ENCODE measurements around the gene SEC11C.
"Not testable (repeated sequence)": the region's sequence is repeated elsewhere in the genome, so short reads cannot be mapped to it uniquely, and the experiment has no call there.

SEC11C gene

DNA sequence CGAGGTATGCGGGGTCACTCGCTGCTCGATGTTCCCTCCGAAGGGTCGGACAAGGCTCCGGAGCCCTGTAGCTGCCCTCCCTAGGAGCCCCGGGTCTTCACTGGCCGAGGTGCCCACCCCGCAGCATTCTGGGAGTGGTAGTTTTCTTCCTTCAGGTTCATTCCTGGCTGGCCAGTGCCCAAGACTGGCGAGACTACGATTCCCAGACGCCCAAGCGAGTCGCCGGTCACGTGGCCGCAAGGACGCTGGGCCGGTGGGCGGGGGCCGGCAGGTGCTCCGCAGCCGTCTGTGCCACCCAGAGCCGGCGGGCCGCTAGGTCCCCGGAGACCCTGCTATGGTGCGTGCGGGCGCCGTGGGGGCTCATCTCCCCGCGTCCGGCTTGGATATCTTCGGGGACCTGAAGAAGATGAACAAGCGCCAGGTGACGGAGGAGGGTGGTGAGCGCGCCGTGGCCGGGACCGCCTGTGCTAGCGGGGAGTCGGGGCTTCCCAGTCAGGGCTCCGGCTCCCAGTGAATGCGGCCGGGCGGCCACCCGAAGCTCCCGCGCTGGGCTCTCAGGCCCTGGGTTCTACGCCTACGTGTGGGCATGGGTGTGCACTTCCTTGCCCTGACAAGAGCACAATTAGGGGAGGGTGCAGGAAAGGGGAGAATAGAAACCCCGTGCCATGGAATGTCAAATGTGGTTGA is at the start of gene SEC11C:
SEC11C (plus strand) TSS at position 270 of the 687 bp plus-strand sequence; CDS start at position 335, 65 bp downstream.
- peak; percentile 95 for DNase-seq (ENCODE audit: low read depth in 2 of 2)

- no peak for DNase-seq (ENCODE audit: low read depth in 2 of 2)
Observed at GRCh38 chr18:59090966-59091603, 48.6 kb upstream of the SEC11C start.

DNA sequence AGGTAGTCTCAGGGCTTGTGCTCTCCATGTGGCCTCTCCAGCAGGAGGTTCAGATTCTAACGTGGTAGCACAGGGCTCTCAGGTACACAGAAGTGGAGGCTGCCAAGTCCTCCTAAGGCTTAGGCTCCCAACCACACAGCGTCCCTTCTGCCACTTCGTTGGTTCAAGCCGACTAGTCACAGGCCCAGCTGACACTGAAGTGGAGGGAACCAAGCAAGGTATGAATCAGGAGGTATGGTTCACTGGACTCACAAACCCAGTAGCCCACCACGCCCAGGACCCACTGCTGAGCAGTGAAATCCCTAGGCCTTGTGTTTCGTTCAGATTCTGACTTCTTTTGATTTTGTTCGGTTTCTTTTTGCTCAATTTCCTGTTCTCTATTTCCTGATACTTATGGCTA is 46.0 kb upstream of the SEC11C start:
- no peak for DNase-seq (ENCODE audit: low read depth in 2 of 2)

- no peak for DNase-seq (ENCODE audit: low read depth in 2 of 2)
Observed at GRCh38 chr18:59094569-59094968, 45.1 kb upstream of the SEC11C start.

- no peak for DNase-seq (ENCODE audit: low read depth in 2 of 2)
Observed at GRCh38 chr18:59096098-59096789, 43.4 kb upstream of the SEC11C start.

DNA sequence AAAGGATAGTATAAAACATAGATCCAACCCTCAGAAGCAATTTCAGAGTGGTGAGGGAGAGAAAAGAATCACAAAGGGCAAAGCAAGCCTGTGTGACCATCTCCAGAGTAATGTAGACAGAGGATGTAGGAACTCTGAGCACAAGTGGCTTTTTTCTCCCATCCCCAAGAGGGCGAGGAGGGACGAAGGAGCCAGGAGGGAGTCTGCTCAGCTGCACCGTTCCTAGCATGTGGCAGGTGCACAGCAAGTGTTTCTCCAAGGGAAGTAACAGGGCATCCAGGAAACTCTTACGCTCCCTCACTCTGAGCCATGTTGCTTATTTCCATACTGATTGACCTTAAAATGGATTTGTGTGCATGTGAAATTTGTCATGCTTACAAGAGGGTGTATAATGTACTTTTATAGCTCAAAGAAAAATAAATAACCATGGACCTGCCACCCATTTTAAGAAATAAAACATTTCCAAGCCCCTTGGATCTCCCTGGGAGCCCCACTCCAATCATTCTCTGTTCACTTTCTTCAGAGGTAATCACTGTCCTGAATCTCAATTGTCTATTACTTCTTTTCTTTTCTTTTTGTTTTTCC is 37.8 kb upstream of the SEC11C start:
- DNase-seq (ENCODE audit: low read depth in 2 of 2) = no peak

DNA sequence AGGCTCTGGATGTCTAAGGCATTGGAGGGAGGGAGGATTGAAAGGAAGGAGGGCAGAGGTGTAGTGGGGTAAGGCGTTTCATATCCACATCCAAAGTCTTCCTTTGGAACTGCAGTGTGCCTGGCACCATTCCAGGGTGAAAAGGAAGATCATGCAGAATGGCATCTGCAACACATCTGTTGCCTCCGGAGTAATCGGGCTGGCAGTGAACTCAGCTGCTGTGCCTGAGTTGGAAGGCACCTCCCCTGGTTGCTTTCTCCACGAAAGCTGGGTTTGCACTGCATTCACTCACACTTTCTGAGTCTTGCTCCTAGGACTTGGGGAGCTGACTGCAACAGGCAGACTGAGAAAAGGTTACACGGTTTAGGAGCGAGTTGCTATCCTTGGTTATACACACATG is 30.3 kb upstream of the SEC11C start:
- no peak for DNase-seq (ENCODE audit: low read depth in 2 of 2)

DNA sequence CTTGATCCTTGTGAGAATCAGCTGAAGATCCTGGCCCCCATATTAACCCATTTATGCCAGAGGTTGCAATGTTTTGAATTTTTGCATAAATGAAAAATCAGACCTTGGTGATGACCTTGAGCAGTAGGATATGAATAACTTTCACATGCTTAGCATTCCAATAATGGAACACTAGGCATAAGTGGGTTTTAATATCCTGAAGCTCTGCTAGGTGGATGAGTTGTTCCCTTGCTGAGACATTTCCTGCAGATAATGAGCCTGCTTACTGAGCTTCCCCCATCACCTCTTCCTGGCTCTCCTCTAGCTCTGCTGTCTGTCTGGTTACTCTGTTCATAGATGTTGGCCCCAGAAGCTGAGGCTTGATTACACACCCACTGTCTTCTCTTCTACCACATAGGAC is 25.5 kb upstream of the SEC11C start:
- DNase-seq (ENCODE audit: low read depth in 2 of 2) = no peak

- no peak for DNase-seq (ENCODE audit: low read depth in 2 of 2)
Observed at GRCh38 chr18:59123588-59124369, 15.9 kb upstream of the SEC11C start.

DNA sequence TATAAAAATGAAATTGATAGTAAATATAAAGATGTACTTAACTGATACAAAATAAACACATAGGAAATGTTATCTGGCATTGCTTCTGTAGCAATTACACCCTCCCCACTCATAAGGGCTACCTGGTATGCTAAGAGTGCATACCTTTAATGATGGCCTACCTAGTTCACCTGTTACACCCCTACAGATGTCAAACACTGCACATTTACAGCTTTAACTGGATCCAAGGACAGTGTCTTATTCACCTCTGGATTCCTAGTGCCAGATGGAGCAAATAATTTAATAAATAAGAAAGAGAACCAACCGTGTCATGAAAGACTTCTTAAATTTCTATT is 15.3 kb upstream of the SEC11C start:
- DNase-seq (ENCODE audit: low read depth in 2 of 2) = no peak

DNA sequence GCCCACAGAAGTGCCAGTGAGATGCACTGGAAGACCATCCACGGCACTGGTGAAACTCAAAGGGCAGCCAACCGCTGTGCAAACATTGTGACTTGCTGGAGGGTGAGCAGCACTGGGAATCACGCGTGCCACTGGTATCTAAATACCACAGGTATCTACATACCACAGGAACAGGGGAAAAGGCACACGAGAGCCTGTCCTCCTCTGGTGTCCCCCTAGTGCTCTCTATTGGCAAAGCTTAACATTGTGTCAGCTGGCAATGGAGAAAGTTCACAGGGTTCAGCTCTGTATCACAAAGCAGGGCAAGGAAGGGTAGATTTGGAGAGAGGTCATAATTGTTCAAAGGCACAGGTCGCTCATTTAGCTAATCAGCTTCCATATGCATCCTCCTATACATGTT is 12.6 kb upstream of the SEC11C start:
- no peak for DNase-seq (ENCODE audit: low read depth in 2 of 2)

DNA sequence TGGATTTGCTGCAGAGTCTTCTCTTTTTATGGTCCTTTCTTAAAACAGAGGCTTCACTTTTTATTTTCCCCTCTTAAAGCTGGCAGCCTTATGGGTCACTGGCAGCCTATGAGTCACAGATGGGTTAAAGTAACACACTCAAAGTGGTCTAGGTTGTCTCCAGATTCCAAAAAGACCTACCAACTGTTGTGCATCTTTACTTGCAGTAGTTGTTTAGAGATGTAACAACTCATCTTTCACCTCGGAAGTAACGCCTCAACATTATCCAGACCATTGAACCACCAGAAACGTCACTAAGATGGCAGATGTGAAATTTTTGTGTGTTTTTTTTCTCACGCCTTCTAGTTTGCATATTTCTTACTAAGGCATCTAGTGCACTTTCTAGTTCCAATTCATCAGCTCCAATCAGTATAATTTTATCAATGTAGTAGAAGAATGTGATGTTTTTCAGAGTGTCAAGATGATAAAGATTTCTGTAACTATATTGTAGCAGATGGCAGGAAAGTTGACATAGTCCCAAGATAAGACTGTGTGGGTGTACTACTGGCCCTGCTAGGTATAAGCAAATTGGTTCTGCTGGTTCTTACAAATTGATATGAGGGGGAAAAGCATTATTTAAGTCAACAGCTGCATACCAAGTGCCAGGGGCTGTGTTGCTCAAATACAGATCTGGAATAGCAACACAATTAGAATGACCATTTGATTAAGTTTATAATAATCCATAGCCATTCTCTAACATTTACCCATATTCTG is 9.6 kb upstream of the SEC11C start:
- no peak for DNase-seq (ENCODE audit: low read depth in 2 of 2)

- DNase-seq (ENCODE audit: low read depth in 2 of 2) = no peak
Observed at GRCh38 chr18:59132810-59133465, 6.7 kb upstream of the SEC11C start.

DNA sequence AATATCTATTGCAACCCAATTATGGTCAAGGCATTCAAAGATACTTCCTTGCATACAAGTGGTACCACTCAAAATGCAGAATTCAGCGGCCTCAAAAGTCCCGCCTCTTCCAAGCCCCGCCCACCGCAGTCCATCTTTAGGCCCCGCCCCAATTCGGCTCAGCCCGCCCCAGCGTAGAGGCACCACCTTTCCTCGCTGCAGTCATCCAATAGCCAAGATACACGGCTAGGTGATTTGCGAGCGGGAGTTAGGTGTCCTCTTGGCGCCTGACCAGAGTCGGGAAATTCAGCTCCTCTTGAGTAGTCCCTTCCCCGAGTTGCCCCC is 431 bp upstream of the SEC11C start:
- DNase-seq (ENCODE audit: low read depth in 2 of 2) = peak; percentile 82 to 89

DNA sequence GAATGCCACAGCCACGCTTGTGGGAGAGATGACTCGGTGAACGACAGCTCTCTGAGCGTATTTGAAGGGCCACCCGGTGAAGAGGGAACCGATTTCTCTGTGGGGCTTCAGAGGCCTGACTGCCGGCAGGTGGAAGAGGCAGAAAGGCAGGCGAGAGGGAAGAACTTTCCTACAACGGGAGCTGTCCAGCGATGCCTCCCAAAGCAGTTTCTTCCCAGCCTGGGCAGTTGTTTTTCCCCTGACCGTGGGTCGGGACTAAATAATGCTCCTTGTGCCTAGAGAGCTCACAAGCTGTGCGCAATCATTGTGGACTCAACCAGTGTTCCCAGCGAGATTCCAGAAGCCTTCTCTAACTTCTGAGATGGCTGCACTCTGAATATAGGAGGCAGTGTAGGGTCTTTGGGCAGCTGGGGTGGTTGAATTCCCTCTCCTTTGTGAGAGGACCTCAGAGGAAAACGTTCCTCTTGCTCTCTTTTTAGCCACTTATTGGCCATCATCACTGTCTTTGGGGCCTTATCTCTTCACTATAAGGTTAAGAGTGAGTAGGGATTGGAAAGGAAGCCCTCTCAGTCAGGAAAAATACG is 710 bp downstream of the SEC11C start:
- DNase-seq (ENCODE audit: low read depth in 2 of 2) = no peak

GRCh38 chr18:59141294-59142068 is 1.8 kb downstream of the SEC11C start:
- DNase-seq (ENCODE audit: low read depth in 2 of 2) = no peak

DNA sequence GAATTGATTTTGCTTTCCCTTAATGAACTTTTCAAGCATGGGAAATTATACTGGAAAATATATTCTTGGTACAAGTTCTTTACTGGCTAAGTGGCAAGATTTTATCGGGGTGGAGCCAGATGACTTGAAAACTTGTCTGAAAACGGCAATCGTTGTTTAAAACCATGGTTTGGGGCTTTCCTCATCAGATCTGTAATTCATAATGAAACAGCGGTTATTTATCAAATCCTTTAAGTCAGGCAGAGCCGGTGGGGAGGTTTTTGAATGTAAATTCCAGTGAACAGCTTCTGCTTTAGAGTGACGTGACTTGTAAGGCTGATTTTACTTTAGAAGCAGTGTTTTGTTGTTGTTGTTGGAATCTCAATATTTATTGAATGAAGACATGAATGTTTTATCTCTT is 2.6 kb downstream of the SEC11C start:
- no peak for DNase-seq (ENCODE audit: low read depth in 2 of 2)

DNA sequence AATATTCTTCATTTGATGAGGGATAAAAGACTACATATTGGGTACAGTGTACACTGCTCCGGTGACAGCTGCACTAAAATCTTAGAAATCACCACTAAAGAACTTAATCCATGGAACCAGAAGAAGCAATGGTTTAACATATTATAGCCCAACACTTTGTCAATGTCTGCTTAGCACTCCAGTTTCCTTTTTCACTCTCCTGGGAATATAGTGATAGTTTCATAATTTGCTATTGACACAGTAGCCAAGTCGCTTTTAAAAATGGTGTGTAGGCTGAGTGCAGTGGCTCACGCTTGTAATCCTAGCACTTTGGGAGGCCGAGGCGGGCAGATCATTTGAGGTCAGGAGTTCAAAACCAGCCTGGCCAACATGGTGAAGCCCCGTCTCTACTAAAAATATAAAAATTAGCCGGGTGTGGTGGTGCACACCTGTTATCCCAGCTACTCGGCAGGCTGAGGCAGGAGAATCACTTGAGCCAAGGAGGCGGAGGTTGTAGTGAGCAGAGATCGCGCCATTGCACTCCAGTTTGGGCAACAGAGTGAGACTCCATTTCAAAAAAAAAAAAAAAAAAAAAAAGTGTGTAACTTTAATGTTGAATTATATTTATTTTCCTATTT is 3.2 kb downstream of the SEC11C start:
- not testable (repeated sequence) for DNase-seq (ENCODE audit: low read depth in 2 of 2)

DNA sequence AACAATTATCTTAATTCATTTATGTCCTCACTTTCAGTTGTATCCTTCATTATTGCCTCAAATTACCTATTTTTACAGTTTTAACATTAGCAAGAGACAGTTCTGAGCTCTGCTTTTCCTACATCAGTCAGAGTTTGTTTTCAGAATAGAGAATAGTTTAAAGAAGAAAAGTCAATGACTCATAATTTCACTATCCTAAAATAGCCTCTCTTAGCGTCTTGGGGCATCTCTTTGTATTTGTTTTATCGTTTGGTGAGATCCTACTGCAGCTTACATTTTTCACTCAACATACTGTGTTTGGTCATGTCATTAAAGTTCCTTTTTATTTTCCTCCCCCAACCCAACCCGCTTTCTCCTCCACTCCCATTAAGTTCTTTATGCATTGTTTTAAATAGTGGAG is 3.8 kb downstream of the SEC11C start:
- DNase-seq (ENCODE audit: low read depth in 2 of 2) = no peak

All from stimulated activated CD8-positive, alpha-beta memory T cell treated with anti-CD3 and anti-CD28 coated beads, Interleukin-15, amount 100 ng/mL, for 4 hours (primary cell).